HEK293 (cell line): ENCODE measurements around the gene NFATC1.

ENCODE experiments used
- CTCF ChIA-PET: fragments of 350-600 bp; formaldehyde crosslinking; extraction: SDS; loops from one replicate; lab custom pipeline; 2021; ENCODE audit warnings: antibody characterized with exemption; lab: Yijun Ruan, JAX
- POLR2A ChIA-PET: fragments of 300-600 bp; formaldehyde crosslinking; extraction: SDS; loops from one replicate; lab custom pipeline; 2020; ENCODE audit warnings: antibody characterized with exemption, inconsistent platforms; lab: Yijun Ruan, JAX
- H3K27ac ChIP-seq: fragments of 200-500 bp; sonication (Bioruptor generic); 2 replicates; pipeline ENCODE4 v1.5.1; 2014; ENCODE audit warnings: low read depth, low read length, control low read depth, inconsistent platforms; ENCODE audit errors: extremely low read depth
- H3K36me3 ChIP-seq, 2 experiments: fragments of 200-500 bp in 1 of 2; sonication (Bioruptor generic) in 1 of 2; 1 replicate in 1 of 2; 2 replicates in 1 of 2; pipeline ENCODE4 v1.5.1; 2014 to 2017; ENCODE audit warnings: inconsistent platforms in 2 of 2, low read length in 2 of 2; ENCODE audit not compliant: control insufficient read depth in 2 of 2, insufficient read depth in 1 of 2
- H3K4me1 ChIP-seq: fragments of 200-500 bp; sonication (Bioruptor generic); 2 replicates; pipeline ENCODE4 v1.5.1; 2014; ENCODE audit warnings: mild to moderate bottlenecking, low read length, inconsistent platforms; ENCODE audit not compliant: control insufficient read depth, insufficient read depth
- H3K4me3 ChIP-seq: 2 replicates; pipeline ENCODE4 v1.5.1; 2011; ENCODE audit warnings: low read depth, mild to moderate bottlenecking, control low read depth, low read length, moderate library complexity
- H3K9me3 ChIP-seq: fragments of 200-500 bp; sonication (Bioruptor generic); 2 replicates; pipeline ENCODE4 v1.5.1; 2014; ENCODE audit warnings: low read depth, low read length, inconsistent platforms; ENCODE audit not compliant: control insufficient read depth, insufficient read depth
- BCL11B ChIP-seq: fragments of 450-650 bp; formaldehyde crosslinking; IDR thresholded peaks from 2 replicates; pipeline ENCODE4 v1.5.1; 2016; ENCODE audit warnings: low read depth, missing biosample characterization, missing genetic modification characterization
- FEZF1 ChIP-seq: fragments of 450-650 bp; formaldehyde crosslinking; IDR thresholded peaks from 2 replicates; pipeline ENCODE4 v1.5.1; 2016; ENCODE audit warnings: missing biosample characterization, missing genetic modification characterization
- HOXA7 ChIP-seq: sonication (generic); formaldehyde crosslinking; IDR thresholded peaks from 2 replicates; pipeline ENCODE4 v1.8.1; 2022; ENCODE audit warnings: missing genetic modification reagents, borderline replicate concordance
- HOXC10 ChIP-seq: sonication (generic); formaldehyde crosslinking; IDR thresholded peaks from 2 replicates; pipeline ENCODE4 v1.8.1; 2023; ENCODE audit warnings: mild to moderate bottlenecking, missing genetic modification reagents
- KLF1 ChIP-seq: fragments of 450-650 bp; formaldehyde crosslinking; IDR thresholded peaks from 2 replicates; pipeline ENCODE4 v1.5.1; 2016; ENCODE audit warnings: missing biosample characterization, missing genetic modification characterization
- MEIS1 ChIP-seq: sonication (generic); formaldehyde crosslinking; IDR thresholded peaks from 2 replicates; pipeline ENCODE4 v1.8.1; 2022; ENCODE audit warnings: missing genetic modification reagents, mild to moderate bottlenecking, borderline replicate concordance
- ZBTB48 ChIP-seq: fragments of 450-650 bp; formaldehyde crosslinking; IDR thresholded peaks from 2 replicates; pipeline ENCODE4 v1.5.1; 2016; ENCODE audit warnings: missing biosample characterization, missing genetic modification characterization
- ZFP69B ChIP-seq: fragments of 450-650 bp; formaldehyde crosslinking; IDR thresholded peaks from 2 replicates; pipeline ENCODE4 v1.5.1; 2016; ENCODE audit warnings: missing biosample characterization, missing genetic modification characterization
- ZNF184 ChIP-seq: fragments of 450-650 bp; IDR thresholded peaks from 2 replicates; pipeline ENCODE4 v1.5.1; 2018; ENCODE audit warnings: missing biosample characterization, mild to moderate bottlenecking, missing genetic modification characterization
- ZNF214 ChIP-seq: fragments of 450-650 bp; formaldehyde crosslinking; IDR thresholded peaks from 2 replicates; pipeline ENCODE4 v1.5.1; 2017; ENCODE audit warnings: missing biosample characterization, mild to moderate bottlenecking, missing genetic modification characterization, borderline replicate concordance
- ZNF404 ChIP-seq: fragments of 450-650 bp; formaldehyde crosslinking; IDR thresholded peaks from 2 replicates; pipeline ENCODE4 v1.5.1; 2017; ENCODE audit warnings: missing biosample characterization, missing genetic modification characterization
- ZNF549 ChIP-seq: fragments of 450-650 bp; IDR thresholded peaks from 2 replicates; pipeline ENCODE4 v1.5.1; 2018; ENCODE audit warnings: missing biosample characterization, missing genetic modification characterization, mild to moderate bottlenecking, inconsistent platforms, moderate library complexity
- TF ChIP-seq, protein P1 (sequence below): fragments of 450-650 bp; formaldehyde crosslinking; conservative IDR thresholded peaks from 2 replicates; pipeline ENCODE4 v1.5.1; 2016; ENCODE audit warnings: low read depth, missing biosample characterization, missing genetic modification characterization
- TF ChIP-seq, protein P2 (sequence below): fragments of 450-650 bp; IDR thresholded peaks from 2 replicates; pipeline ENCODE4 v1.5.1; 2018; ENCODE audit warnings: missing biosample characterization, missing genetic modification characterization
- TF ChIP-seq, protein P3 (sequence below): fragments of 450-650 bp; formaldehyde crosslinking; IDR thresholded peaks from 2 replicates; pipeline ENCODE4 v1.5.1; 2016; ENCODE audit warnings: missing biosample characterization, missing genetic modification characterization
- TF ChIP-seq, protein P4 (sequence below): fragments of 450-650 bp; formaldehyde crosslinking; IDR thresholded peaks from 2 replicates; pipeline ENCODE4 v1.5.1; 2017; ENCODE audit warnings: missing biosample characterization, mild to moderate bottlenecking, missing genetic modification characterization, moderate library complexity

NFATC1 gene

DNA sequence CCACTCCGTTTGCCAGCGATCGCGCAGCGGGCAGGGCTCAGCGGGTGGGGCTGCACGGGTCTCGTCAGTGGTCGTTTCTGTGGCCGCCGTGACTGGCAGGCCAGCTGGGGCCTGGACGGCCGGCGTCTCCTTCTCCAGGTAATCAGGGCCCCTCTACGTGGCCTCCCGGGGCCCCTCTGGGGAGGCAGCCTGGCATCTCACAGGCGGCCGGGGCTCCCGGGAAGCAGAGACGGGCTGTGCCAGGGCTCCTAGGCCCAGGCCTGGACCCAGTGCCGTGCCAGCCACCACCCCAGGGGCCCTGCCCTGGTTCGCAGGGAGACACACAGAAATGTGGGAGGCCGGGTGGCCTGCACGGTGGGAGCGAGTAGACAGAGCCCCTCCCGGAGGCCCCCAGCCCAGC lies 59.5 kb downstream of the NFATC1 start:
- POLR2A ChIA-PET: no interaction called here
- H3K27ac ChIP-seq: no peak overlapping the region
- no peaks in the 10 kb centered on the region for H3K4me1 ChIP-seq
- peaks cover 0 to 37% of the 10 kb centered on the region in 2 experiments; a peak in 1 of 3 replicates for H3K36me3 ChIP-seq
- no peaks in the 10 kb centered on the region for H3K9me3 ChIP-seq
- TF ChIP-seq MEIS1: no peak
- TF ChIP-seq HOXA7 (CRISPR knock-in tag): no peak
- no peak for TF ChIP-seq ZNF184 (tag by site-specific recombination)
- TF ChIP-seq, protein P1, sequence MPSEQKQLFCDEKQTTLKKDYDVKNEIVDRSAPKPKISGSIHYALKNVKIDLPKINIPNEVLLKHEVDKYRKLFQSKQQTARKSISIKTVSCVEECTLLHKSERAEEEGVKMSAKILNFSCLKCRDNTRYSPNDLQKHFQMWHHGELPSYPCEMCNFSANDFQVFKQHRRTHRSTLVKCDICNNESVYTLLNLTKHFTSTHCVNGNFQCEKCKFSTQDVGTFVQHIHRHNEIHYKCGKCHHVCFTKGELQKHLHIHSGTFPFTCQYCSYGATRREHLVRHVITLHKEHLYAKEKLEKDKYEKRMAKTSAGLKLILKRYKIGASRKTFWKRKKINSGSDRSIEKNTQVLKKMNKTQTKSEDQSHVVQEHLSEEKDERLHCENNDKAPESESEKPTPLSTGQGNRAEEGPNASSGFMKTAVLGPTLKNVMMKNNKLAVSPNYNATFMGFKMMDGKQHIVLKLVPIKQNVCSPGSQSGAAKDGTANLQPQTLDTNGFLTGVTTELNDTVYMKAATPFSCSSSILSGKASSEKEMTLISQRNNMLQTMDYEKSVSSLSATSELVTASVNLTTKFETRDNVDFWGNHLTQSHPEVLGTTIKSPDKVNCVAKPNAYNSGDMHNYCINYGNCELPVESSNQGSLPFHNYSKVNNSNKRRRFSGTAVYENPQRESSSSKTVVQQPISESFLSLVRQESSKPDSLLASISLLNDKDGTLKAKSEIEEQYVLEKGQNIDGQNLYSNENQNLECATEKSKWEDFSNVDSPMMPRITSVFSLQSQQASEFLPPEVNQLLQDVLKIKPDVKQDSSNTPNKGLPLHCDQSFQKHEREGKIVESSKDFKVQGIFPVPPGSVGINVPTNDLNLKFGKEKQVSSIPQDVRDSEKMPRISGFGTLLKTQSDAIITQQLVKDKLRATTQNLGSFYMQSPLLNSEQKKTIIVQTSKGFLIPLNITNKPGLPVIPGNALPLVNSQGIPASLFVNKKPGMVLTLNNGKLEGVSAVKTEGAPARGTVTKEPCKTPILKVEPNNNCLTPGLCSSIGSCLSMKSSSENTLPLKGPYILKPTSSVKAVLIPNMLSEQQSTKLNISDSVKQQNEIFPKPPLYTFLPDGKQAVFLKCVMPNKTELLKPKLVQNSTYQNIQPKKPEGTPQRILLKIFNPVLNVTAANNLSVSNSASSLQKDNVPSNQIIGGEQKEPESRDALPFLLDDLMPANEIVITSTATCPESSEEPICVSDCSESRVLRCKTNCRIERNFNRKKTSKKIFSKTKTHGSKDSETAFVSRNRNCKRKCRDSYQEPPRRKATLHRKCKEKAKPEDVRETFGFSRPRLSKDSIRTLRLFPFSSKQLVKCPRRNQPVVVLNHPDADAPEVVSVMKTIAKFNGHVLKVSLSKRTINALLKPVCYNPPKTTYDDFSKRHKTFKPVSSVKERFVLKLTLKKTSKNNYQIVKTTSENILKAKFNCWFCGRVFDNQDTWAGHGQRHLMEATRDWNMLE (tag by site-specific recombination): no peak
- TF ChIP-seq ZNF404 (tag by site-specific recombination): no peak
- no peak for TF ChIP-seq ZFP69B (tag by site-specific recombination)
- no peak for TF ChIP-seq BCL11B (tag by site-specific recombination)
- no peak for TF ChIP-seq ZNF214
- no peak for TF ChIP-seq ZBTB48
- no peak for TF ChIP-seq FEZF1 (tag by site-specific recombination)
- no peak for TF ChIP-seq HOXC10 (CRISPR knock-in tag)
- TF ChIP-seq, protein P2, sequence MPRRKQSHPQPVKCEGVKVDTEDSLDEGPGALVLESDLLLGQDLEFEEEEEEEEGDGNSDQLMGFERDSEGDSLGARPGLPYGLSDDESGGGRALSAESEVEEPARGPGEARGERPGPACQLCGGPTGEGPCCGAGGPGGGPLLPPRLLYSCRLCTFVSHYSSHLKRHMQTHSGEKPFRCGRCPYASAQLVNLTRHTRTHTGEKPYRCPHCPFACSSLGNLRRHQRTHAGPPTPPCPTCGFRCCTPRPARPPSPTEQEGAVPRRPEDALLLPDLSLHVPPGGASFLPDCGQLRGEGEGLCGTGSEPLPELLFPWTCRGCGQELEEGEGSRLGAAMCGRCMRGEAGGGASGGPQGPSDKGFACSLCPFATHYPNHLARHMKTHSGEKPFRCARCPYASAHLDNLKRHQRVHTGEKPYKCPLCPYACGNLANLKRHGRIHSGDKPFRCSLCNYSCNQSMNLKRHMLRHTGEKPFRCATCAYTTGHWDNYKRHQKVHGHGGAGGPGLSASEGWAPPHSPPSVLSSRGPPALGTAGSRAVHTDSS (tag by site-specific recombination): no peak
- TF ChIP-seq, protein P3, sequence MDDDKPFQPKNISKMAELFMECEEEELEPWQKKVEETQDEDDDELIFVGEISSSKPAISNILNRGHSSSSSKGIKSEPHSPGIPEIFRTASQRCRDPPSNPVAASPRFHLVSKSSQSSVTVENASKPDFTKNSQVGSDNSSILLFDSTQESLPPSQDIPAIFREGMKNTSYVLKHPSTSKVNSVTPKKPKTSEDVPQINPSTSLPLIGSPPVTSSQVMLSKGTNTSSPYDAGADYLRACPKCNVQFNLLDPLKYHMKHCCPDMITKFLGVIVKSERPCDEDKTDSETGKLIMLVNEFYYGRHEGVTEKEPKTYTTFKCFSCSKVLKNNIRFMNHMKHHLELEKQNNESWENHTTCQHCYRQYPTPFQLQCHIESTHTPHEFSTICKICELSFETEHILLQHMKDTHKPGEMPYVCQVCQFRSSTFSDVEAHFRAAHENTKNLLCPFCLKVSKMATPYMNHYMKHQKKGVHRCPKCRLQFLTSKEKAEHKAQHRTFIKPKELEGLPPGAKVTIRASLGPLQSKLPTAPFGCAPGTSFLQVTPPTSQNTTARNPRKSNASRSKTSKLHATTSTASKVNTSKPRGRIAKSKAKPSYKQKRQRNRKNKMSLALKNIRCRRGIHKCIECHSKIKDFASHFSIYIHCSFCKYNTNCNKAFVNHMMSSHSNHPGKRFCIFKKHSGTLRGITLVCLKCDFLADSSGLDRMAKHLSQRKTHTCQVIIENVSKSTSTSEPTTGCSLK: no peak
- TF ChIP-seq, protein P4, sequence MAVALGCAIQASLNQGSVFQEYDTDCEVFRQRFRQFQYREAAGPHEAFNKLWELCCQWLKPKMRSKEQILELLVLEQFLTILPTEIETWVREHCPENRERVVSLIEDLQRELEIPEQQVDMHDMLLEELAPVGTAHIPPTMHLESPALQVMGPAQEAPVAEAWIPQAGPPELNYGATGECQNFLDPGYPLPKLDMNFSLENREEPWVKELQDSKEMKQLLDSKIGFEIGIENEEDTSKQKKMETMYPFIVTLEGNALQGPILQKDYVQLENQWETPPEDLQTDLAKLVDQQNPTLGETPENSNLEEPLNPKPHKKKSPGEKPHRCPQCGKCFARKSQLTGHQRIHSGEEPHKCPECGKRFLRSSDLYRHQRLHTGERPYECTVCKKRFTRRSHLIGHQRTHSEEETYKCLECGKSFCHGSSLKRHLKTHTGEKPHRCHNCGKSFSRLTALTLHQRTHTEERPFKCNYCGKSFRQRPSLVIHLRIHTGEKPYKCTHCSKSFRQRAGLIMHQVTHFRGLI (tag by site-specific recombination): no peak
- no peak for TF ChIP-seq ZNF549 (tag by site-specific recombination)
- TF ChIP-seq KLF1 (tag by site-specific recombination): no peak
- TF ChIP-seq, all 188 proteins: peak for 0
- H3K4me3 ChIP-seq: no peak overlapping the region
- CTCF ChIA-PET: no interaction called here
